ENCODE measurements around the gene PPP3CB. TPM values are rescaled to one million over a fixed set of nuclear protein-coding genes. Genes with fewer than 3 reads are reported as not detected.
"Not testable (repeated sequence)": the region's sequence is repeated elsewhere in the genome, so short reads cannot be mapped to it uniquely, and the experiment has no call there.

The PPP3CB gene
- total RNA-seq, 6 experiments from 2014 or later = 49.7 to 66.4 (median 59.8) TPM

DNA sequence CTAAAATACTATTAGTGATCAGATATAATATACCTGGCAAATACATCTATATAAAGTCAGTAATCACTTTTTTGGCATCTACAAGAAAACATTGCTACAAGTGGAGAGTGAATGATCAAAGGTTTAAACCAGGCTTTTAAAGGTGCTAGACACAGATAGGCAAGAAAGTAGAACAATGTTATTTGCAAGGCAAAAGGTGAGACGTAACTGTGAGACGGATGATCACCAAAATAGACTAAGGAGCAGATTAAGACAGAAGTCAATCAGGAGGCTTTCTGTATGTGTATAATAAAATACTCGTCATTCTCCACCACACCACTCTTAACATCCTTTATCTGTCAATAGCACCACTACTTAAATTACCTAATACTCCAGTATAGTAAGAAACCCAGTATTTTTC lies 90.3 kb downstream of the PPP3CB start:
- no peak overlapping the region for H3K4me3 Mint-ChIP-seq
- H3K36me3 Mint-ChIP-seq (ENCODE audit: low read depth) = peaks cover 14% of the 10 kb centered on the region
- H3K27me3 Mint-ChIP-seq (ENCODE audit: insufficient read depth) = no peaks in the 10 kb centered on the region; the same call in 1 of the 2 replicates
- TF ChIP-seq, protein P1, sequence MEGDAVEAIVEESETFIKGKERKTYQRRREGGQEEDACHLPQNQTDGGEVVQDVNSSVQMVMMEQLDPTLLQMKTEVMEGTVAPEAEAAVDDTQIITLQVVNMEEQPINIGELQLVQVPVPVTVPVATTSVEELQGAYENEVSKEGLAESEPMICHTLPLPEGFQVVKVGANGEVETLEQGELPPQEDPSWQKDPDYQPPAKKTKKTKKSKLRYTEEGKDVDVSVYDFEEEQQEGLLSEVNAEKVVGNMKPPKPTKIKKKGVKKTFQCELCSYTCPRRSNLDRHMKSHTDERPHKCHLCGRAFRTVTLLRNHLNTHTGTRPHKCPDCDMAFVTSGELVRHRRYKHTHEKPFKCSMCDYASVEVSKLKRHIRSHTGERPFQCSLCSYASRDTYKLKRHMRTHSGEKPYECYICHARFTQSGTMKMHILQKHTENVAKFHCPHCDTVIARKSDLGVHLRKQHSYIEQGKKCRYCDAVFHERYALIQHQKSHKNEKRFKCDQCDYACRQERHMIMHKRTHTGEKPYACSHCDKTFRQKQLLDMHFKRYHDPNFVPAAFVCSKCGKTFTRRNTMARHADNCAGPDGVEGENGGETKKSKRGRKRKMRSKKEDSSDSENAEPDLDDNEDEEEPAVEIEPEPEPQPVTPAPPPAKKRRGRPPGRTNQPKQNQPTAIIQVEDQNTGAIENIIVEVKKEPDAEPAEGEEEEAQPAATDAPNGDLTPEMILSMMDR (IDR thresholded peaks at IDR 0.05) = no peak
- H3K27ac Mint-ChIP-seq = no peak overlapping the region
- peaks cover 33% of the 10 kb centered on the region for H3K4me1 Mint-ChIP-seq (ENCODE audit: low read depth)
- H3K9me3 Mint-ChIP-seq = no peaks in the 10 kb centered on the region
- DNase-seq = no peak

DNA sequence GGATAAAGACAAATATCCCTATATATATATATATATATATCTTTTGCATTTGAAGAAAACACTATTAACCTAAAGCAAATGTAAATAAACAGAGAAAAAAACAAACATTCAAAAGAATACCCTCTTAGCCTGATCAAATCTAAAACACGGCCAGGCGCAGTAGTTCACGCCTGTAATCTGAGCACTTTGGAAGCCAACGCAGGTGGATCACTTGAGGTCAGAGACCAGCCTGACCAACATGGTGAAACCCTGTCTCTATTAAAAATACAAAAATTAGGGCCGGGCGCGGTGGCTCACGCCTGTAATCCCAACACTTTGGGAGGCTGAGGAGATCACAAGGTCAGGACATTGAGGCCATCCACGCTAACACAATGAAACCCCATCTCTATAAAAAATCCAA lies 91.1 kb downstream of the PPP3CB start:
- H3K36me3 Mint-ChIP-seq (ENCODE audit: low read depth) = peaks cover 14% of the 10 kb centered on the region
- no peak overlapping the region for H3K27ac Mint-ChIP-seq
- H3K27me3 Mint-ChIP-seq (ENCODE audit: insufficient read depth) = no peaks in the 10 kb centered on the region; the same call in 1 of the 2 replicates
- no peaks in the 10 kb centered on the region for H3K9me3 Mint-ChIP-seq
- no peak overlapping the region for H3K4me3 Mint-ChIP-seq
- peaks cover 28% of the 10 kb centered on the region for H3K4me1 Mint-ChIP-seq (ENCODE audit: low read depth)
- DNase-seq = no peak
- TF ChIP-seq, protein P1 (IDR thresholded peaks at IDR 0.05) = no peak

DNA sequence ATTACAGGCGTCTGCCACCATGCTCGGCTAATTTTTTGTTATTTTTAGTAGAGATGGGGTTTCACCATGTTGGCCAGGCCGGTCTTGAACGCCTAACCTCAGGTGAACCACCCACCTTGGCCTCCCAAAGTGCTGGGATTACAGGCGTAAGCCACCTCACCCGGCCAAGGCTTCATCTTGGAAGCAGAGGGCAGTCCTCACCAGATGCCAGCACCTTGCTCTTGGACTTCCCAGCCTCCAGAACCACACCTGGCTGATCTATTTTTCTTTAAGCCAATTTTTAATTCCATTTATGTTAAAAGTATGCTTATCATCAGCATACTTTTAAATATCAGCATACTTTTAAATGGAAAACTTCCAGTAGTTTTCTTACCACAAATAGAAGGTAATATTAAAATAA lies 94.2 kb downstream of the PPP3CB start:
- no peaks in the 10 kb centered on the region; the same call in 1 of the 2 replicates for H3K4me1 Mint-ChIP-seq (ENCODE audit: low read depth)
- TF ChIP-seq, protein P1 (IDR thresholded peaks at IDR 0.05) = no peak
- no peaks in the 10 kb centered on the region for H3K9me3 Mint-ChIP-seq
- no peak overlapping the region for H3K27ac Mint-ChIP-seq
- no peak for DNase-seq
- H3K36me3 Mint-ChIP-seq (ENCODE audit: low read depth) = peaks cover 2% of the 10 kb centered on the region; the same call in 1 of the 2 replicates
- H3K27me3 Mint-ChIP-seq (ENCODE audit: insufficient read depth) = no peaks in the 10 kb centered on the region; the same call in 1 of the 2 replicates
- H3K4me3 Mint-ChIP-seq = no peak overlapping the region

DNA sequence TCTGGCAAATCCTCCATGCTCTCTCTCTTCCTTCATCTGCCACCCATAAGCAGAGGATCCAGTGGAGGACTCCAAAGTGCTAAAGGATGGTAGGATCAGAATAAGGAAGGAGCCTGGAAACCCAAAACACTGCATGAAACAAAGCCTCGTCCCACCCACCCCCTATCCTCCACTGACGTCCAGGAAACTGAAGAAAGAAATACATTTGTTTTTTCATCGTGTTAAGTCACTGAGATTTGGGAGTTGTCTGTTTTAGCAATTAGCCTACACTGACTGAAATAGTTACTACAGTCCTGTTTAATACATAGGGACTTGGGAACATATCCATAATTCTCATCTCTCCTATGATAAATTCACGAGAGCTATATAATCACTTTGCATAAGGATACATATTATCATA lies 96.8 kb downstream of the PPP3CB start:
- DNase-seq = no peak
- TF ChIP-seq, protein P1 (IDR thresholded peaks at IDR 0.05) = no peak
- Mint-ChIP-seq H3K27ac (no peak overlapping the region), H3K4me3 (no peak overlapping the region), H3K36me3 (ENCODE audit: low read depth) (peaks cover 18% of the 10 kb centered on the region), H3K4me1 (ENCODE audit: low read depth) (no peaks in the 10 kb centered on the region), H3K9me3 (no peaks in the 10 kb centered on the region), H3K27me3 (ENCODE audit: insufficient read depth) (no peaks in the 10 kb centered on the region)

DNA sequence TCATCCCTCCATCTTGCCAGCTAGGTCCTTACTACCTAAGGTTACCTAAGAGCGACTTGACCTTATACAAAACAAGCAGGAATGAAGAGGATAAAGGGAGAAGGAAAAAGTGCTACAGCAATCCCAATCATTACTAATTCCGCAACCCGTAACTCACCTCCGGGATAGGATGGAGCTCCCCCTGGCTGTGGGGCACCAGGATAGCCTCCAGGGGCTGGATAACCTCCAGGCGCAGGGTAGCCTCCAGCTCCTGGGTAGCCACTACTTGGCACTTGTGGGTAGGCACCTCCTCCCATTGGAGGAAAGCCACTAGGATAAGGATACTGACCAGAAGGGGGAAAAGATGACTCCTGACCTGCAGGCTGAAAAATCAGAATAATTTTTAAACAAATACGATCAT lies 97.8 kb downstream of the PPP3CB start:
- no peak for DNase-seq
- TF ChIP-seq, protein P1 (IDR thresholded peaks at IDR 0.05) = peak; percentile 53
- no peaks in the 10 kb centered on the region for H3K27me3 Mint-ChIP-seq (ENCODE audit: insufficient read depth)
- no peak overlapping the region for H3K4me3 Mint-ChIP-seq
- no peaks in the 10 kb centered on the region; the same call in 1 of the 2 replicates for H3K9me3 Mint-ChIP-seq
- peaks cover 24% of the 10 kb centered on the region for H3K36me3 Mint-ChIP-seq (ENCODE audit: low read depth)
- no peaks in the 10 kb centered on the region for H3K4me1 Mint-ChIP-seq (ENCODE audit: low read depth)
- H3K27ac Mint-ChIP-seq = no peak overlapping the region

DNA sequence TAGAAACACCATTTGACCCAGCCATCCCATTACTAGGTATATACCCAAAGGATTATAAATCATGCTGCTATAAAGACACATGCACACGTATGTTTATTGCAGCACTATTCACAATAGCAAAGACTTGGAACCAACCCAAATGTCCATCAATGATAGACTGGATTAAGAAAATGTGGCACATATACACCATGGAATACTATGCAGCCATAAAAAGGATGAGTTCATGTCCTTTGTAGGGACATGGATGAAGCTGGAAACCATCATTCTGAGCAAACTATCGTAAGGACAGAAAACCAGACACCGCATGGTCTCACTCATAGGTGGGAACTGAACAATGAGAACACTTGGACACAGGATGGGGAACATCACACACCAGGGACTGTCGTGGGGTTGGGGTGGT lies 101.5 kb downstream of the PPP3CB start:
- not testable (repeated sequence) for H3K9me3 Mint-ChIP-seq; H3K27ac Mint-ChIP-seq; DNase-seq; H3K27me3 Mint-ChIP-seq (ENCODE audit: insufficient read depth); H3K4me3 Mint-ChIP-seq; H3K4me1 Mint-ChIP-seq (ENCODE audit: low read depth)
- peaks cover 43% of the 10 kb centered on the region for H3K36me3 Mint-ChIP-seq (ENCODE audit: low read depth)
